Right atrium auricular region (tissue), 2 donors: ENCODE results near the gene PTGER2. TPM values are rescaled to one million over a fixed set of nuclear protein-coding genes. Genes with fewer than 3 reads are reported as not detected.

ENCODE experiments used
- DNase-seq: peaks from one replicate; pipeline ENCODE4 v3.0.0-alpha.2; 2019; ENCODE audit warnings: low spot score
- H3K27ac ChIP-seq, 2 donors: fragments of 200-600 bp; sonication (generic); 1 replicate in 1 of 2; 2 replicates in 1 of 2; pipeline ENCODE4 v1.5.1; 2016 to 2019
- H3K27me3 ChIP-seq, 2 donors: fragments of 200-600 bp; sonication (generic); one replicate each; pipeline versions ENCODE4 v1.5.1 to v1.6.0; 2017 to 2019
- H3K36me3 ChIP-seq: fragments of 200-600 bp; sonication (generic); one replicate; pipeline ENCODE4 v1.5.1; 2016
- H3K4me1 ChIP-seq, 2 donors: fragments of 200-600 bp; sonication (generic); one replicate each; pipeline versions ENCODE4 v1.5.1 to v1.6.0; 2017 to 2019
- H3K4me3 ChIP-seq, 2 donors: fragments of 200-600 bp; sonication (generic); 1 replicate in 1 of 2; 2 replicates in 1 of 2; pipeline ENCODE4 v1.5.1; 2017 to 2019; ENCODE audit warnings: mild to moderate bottlenecking in 1 of 2, moderate library complexity in 1 of 2
- H3K9me3 ChIP-seq, 2 donors: fragments of 200-600 bp; sonication (generic); one replicate each; pipeline ENCODE4 v1.5.1; 2019
- CTCF ChIP-seq, 2 donors: fragments of 200-600 bp; sonication (generic); IDR thresholded peaks; one replicate each; pipeline ENCODE4 v1.5.1; 2019; ENCODE audit warnings: antibody characterized with exemption in 2 of 2
- total RNA-seq, 2 donors: library from RNA; depleted of rRNA; stranded (reverse); fragments of >200 nt; gene quantifications; one replicate each; pipeline ENCODE4 v1.1.0, GENCODE V29; 2016

PTGER2 gene
- total RNA-seq, 2 donors from 2014 or later, result 0.44 to 1.5 TPM

GRCh38 chr14:52296378-52296777 lies 17.7 kb upstream of the PTGER2 start:
- no peaks in the 10 kb centered on the region for H3K9me3 ChIP-seq
- no peaks in the 10 kb centered on the region for H3K27me3 ChIP-seq
- no peak overlapping the region for H3K4me3 ChIP-seq
- H3K4me1 ChIP-seq, result no peaks in the 10 kb centered on the region
- H3K27ac ChIP-seq, result no peak overlapping the region
- no peak for DNase-seq
- no peak for TF ChIP-seq CTCF (IDR thresholded peaks at IDR 0.05)
- no peaks in the 10 kb centered on the region for H3K36me3 ChIP-seq

GRCh38 chr14:52298795-52299194 lies 15.3 kb upstream of the PTGER2 start:
- Histone ChIP-seq H3K4me1 (no peaks in the 10 kb centered on the region), H3K36me3 (no peaks in the 10 kb centered on the region), H3K27ac (no peak overlapping the region), H3K9me3 (no peaks in the 10 kb centered on the region), H3K27me3 (no peaks in the 10 kb centered on the region), H3K4me3 (no peak overlapping the region)
- no peak for DNase-seq
- no peak for TF ChIP-seq CTCF (IDR thresholded peaks at IDR 0.05)

GRCh38 chr14:52299692-52300278 lies 14.3 kb upstream of the PTGER2 start:
- H3K9me3 ChIP-seq, result no peaks in the 10 kb centered on the region
- no peaks in the 10 kb centered on the region for H3K4me1 ChIP-seq
- H3K36me3 ChIP-seq, result no peaks in the 10 kb centered on the region
- no peaks in the 10 kb centered on the region for H3K27me3 ChIP-seq
- DNase-seq, result no peak
- no peak overlapping the region for H3K27ac ChIP-seq
- TF ChIP-seq CTCF (IDR thresholded peaks at IDR 0.05), result peak; percentile 52 to 75
- H3K4me3 ChIP-seq, result no peak overlapping the region

- no peak for DNase-seq
- H3K27me3 ChIP-seq, result no peaks in the 10 kb centered on the region
- no peak for TF ChIP-seq CTCF (IDR thresholded peaks at IDR 0.05)
- no peaks in the 10 kb centered on the region for H3K9me3 ChIP-seq
- H3K4me3 ChIP-seq, result no peak overlapping the region
- no peaks in the 10 kb centered on the region for H3K36me3 ChIP-seq
- H3K4me1 ChIP-seq, result no peaks in the 10 kb centered on the region
- no peak overlapping the region for H3K27ac ChIP-seq
Observed at GRCh38 chr14:52303236-52303635, 10.9 kb upstream of the PTGER2 start.

- TF ChIP-seq CTCF (IDR thresholded peaks at IDR 0.05), result no peak
- Histone ChIP-seq H3K36me3 (no peaks in the 10 kb centered on the region), H3K9me3 (no peaks in the 10 kb centered on the region), H3K4me1 (no peaks in the 10 kb centered on the region), H3K27ac (no peak overlapping the region), H3K27me3 (no peaks in the 10 kb centered on the region), H3K4me3 (no peak overlapping the region)
- DNase-seq, result no peak
Observed at GRCh38 chr14:52304248-52304904, 9.7 kb upstream of the PTGER2 start.

- H3K27me3 ChIP-seq, result no peaks in the 10 kb centered on the region
- H3K4me3 ChIP-seq, result no peak overlapping the region
- TF ChIP-seq CTCF (IDR thresholded peaks at IDR 0.05), result no peak
- no peaks in the 10 kb centered on the region for H3K4me1 ChIP-seq
- H3K27ac ChIP-seq, result no peak overlapping the region
- H3K36me3 ChIP-seq, result no peaks in the 10 kb centered on the region
- DNase-seq, result no peak
- no peaks in the 10 kb centered on the region for H3K9me3 ChIP-seq
Observed at GRCh38 chr14:52305014-52305413, 9.1 kb upstream of the PTGER2 start.
